ENCODE measurements around the gene CFAP141.

Gene CFAP141

DNA sequence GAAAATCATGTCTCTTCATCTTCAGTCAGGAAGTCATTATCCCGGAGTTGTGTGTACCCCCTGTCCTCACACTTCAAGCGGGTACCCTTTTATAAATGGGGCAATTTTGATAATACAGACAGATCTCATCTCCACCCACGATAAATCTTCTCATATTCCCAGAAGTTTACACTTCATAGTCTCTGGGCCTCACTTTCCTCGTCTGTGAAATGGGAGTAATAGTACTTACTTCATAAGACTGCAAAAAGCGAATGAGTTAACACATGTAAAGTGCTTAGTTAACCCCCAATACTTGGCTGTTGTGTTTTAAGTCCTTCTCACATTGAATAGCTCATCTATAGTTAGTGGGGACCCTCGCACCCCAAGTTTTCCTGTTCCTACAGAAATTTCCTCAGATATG lies 52.1 kb downstream of the CFAP141 start:
- Histone ChIP-seq H3K79me2 (ENCODE audit: insufficient read depth, low read length) (peaks cover 12% of the 10 kb centered on the region; the same call in 1 of the 2 replicates), H3K9me3 (ENCODE audit: insufficient read depth, low read depth, low read length) (no peaks in the 10 kb centered on the region), H4K20me1 (ENCODE audit: insufficient read depth, low read length, poor library complexity, severe bottlenecking) (peaks cover 12% of the 10 kb centered on the region), H2AFZ (ENCODE audit: low read length) (no peak overlapping the region), H3K27me3 (ENCODE audit: insufficient read depth, low read length, poor library complexity, severe bottlenecking) (no peaks in the 10 kb centered on the region), H3F3A (ENCODE audit: low read depth) (no peaks in the 10 kb centered on the region; the same call in 1 of the 2 replicates), H3K4me1 (ENCODE audit: insufficient read depth, low read length, poor library complexity, severe bottlenecking) (peaks cover 10% of the 10 kb centered on the region), H3K4me2 (ENCODE audit: low read depth, low read length, poor library complexity, severe bottlenecking) (no peak overlapping the region), H3K9ac (ENCODE audit: low read depth, low read length, poor library complexity, severe bottlenecking) (no peak overlapping the region), H3K36me3 (ENCODE audit: insufficient read depth, low read length) (peaks cover 48% of the 10 kb centered on the region; the same call in 1 of the 2 replicates), H3K4me3 (ENCODE audit: low read length, poor library complexity, severe bottlenecking) (no peak overlapping the region), H3K9me2 (replicated peaks; ENCODE audit: low read depth, low read length) (no peaks in the 10 kb centered on the region)
- no peak for TF ChIP-seq EZH2phosphoT487 (IDR thresholded peaks at IDR 0.05; ENCODE audit: borderline replicate concordance)
- TF ChIP-seq, protein P1, sequence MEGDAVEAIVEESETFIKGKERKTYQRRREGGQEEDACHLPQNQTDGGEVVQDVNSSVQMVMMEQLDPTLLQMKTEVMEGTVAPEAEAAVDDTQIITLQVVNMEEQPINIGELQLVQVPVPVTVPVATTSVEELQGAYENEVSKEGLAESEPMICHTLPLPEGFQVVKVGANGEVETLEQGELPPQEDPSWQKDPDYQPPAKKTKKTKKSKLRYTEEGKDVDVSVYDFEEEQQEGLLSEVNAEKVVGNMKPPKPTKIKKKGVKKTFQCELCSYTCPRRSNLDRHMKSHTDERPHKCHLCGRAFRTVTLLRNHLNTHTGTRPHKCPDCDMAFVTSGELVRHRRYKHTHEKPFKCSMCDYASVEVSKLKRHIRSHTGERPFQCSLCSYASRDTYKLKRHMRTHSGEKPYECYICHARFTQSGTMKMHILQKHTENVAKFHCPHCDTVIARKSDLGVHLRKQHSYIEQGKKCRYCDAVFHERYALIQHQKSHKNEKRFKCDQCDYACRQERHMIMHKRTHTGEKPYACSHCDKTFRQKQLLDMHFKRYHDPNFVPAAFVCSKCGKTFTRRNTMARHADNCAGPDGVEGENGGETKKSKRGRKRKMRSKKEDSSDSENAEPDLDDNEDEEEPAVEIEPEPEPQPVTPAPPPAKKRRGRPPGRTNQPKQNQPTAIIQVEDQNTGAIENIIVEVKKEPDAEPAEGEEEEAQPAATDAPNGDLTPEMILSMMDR (conservative IDR thresholded peaks at IDR 0.05; ENCODE audit: low read length) = no peak

DNA sequence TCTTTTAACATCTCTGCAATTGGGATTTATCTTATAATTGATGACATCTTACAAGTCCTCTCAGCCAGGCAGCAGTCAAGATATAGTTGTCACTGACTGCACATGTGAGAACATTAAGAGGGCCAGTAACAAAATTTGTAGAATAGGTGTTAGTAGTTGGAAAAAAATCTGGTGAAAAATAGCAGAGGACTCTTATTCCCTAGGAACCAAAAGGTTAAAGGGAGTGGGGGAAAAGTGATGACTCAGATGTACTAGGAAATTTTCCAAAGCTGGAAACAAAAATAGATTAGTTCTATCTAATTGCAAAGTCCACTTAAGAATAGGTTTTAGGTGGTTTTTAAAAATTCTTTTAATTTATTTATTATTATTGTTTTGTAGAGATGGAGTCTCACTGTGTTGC lies 54.8 kb downstream of the CFAP141 start:
- TF ChIP-seq, protein P1 (conservative IDR thresholded peaks at IDR 0.05; ENCODE audit: low read length) = no peak
- no peak for TF ChIP-seq EZH2phosphoT487 (IDR thresholded peaks at IDR 0.05; ENCODE audit: borderline replicate concordance)
- no peaks in the 10 kb centered on the region for H3K9me2 ChIP-seq (replicated peaks; ENCODE audit: low read depth, low read length)
- no peaks in the 10 kb centered on the region for H3K79me2 ChIP-seq (ENCODE audit: insufficient read depth, low read length)

More for the DNA sequence above, 54.8 kb downstream of the CFAP141 start:
- H3F3A ChIP-seq (ENCODE audit: low read depth) = no peaks in the 10 kb centered on the region; the same call in 1 of the 2 replicates
- peaks cover 20% of the 10 kb centered on the region; the same call in 1 of the 2 replicates for H3K36me3 ChIP-seq (ENCODE audit: insufficient read depth, low read length)
- no peaks in the 10 kb centered on the region for H3K4me1 ChIP-seq (ENCODE audit: insufficient read depth, low read length, poor library complexity, severe bottlenecking)
- H3K4me3 ChIP-seq (ENCODE audit: low read length, poor library complexity, severe bottlenecking) = no peak overlapping the region
- no peaks in the 10 kb centered on the region for H4K20me1 ChIP-seq (ENCODE audit: insufficient read depth, low read length, poor library complexity, severe bottlenecking)
- no peaks in the 10 kb centered on the region for H3K27me3 ChIP-seq (ENCODE audit: insufficient read depth, low read length, poor library complexity, severe bottlenecking)
- H3K9me3 ChIP-seq (ENCODE audit: insufficient read depth, low read depth, low read length) = no peaks in the 10 kb centered on the region
- H3K4me2 ChIP-seq (ENCODE audit: low read depth, low read length, poor library complexity, severe bottlenecking) = no peak overlapping the region
- no peak overlapping the region for H2AFZ ChIP-seq (ENCODE audit: low read length)
- H3K9ac ChIP-seq (ENCODE audit: low read depth, low read length, poor library complexity, severe bottlenecking) = no peak overlapping the region

Measured in Loucy (cell line).